OCI-LY3 (cell line): ENCODE results near the gene PPME1.

Experiments
- H2AFZ ChIP-seq: fragments of 200-600, 300-600 bp; shearing (Covaris generic); 2 replicates; pipeline ENCODE4 v1.6.0; 2014; ENCODE audit warnings: antibody characterized with exemption, low read depth, low read length
- H3K27ac ChIP-seq: fragments of 200-600, 300-600 bp; sonication (generic); 2 replicates; pipeline ENCODE4 v1.5.1; 2014; ENCODE audit warnings: mild to moderate bottlenecking, low read length, moderate library complexity, mixed read lengths
- H3K27me3 ChIP-seq: fragments of 200-600, 300-600 bp; sonication (generic); 2 replicates; pipeline ENCODE4 v1.6.1; 2014; ENCODE audit warnings: low read depth, low read length, mixed read lengths
- H3K36me3 ChIP-seq: fragments of 200-600, 300-600 bp; sonication (generic); replicated peaks from 2 replicates; pipeline ENCODE3; 2014; ENCODE audit warnings: low read depth, low read length, mixed read lengths
- H3K4me1 ChIP-seq: fragments of 300-600, 200-600 bp; sonication (generic); 2 replicates; pipeline ENCODE4 v1.6.1; 2014; ENCODE audit warnings: low read length, mixed read lengths
- H3K4me2 ChIP-seq: fragments of 200-600, 300-600 bp; sonication (generic); 2 replicates; pipeline ENCODE4 v1.6.1; 2014; ENCODE audit warnings: low read length, mixed read lengths
- H3K4me3 ChIP-seq: fragments of 300-600, 200-600 bp; sonication (generic); 2 replicates; pipeline ENCODE4 v1.5.1; 2014; ENCODE audit warnings: antibody characterized with exemption, mild to moderate bottlenecking, low read length, moderate library complexity
- H3K79me2 ChIP-seq: fragments of 300-600, 200-600 bp; shearing (Covaris generic); 2 replicates; pipeline ENCODE4 v1.6.1; 2014; ENCODE audit warnings: mild to moderate bottlenecking, low read length, mixed read lengths
- H3K9ac ChIP-seq: fragments of 300-600, 200-600 bp; shearing (Covaris generic); 2 replicates; pipeline ENCODE4 v1.6.0; 2014; ENCODE audit warnings: mild to moderate bottlenecking, low read length, moderate library complexity
- H3K9me3 ChIP-seq: fragments of 200-600, 300-600 bp; shearing (Covaris generic); 2 replicates; pipeline ENCODE4 v1.6.1; 2014; ENCODE audit warnings: low read length, mixed read lengths; ENCODE audit not compliant: insufficient read depth
- H4K20me1 ChIP-seq: fragments of 200-600, 300-600 bp; sonication (generic); 2 replicates; pipeline ENCODE4 v1.6.1; 2016; ENCODE audit warnings: low read length, mixed read lengths; ENCODE audit not compliant: insufficient read depth
- CTCF ChIP-seq: fragments of 200-600, 300-600 bp; sonication (generic); IDR thresholded peaks from 2 replicates; pipeline ENCODE4 v1.5.1; 2014; ENCODE audit warnings: antibody characterized with exemption, low read length, low read depth
- EZH2phosphoT487 ChIP-seq: fragments of 200-600 bp; shearing (Covaris generic); IDR thresholded peaks from 2 replicates; pipeline ENCODE4 v1.6.1; 2018; ENCODE audit warnings: antibody characterized with exemption, mixed run types, low read depth

Gene PPME1

GRCh38 chr11:74280494-74280893 is 109.4 kb downstream of the PPME1 start:
- Histone ChIP-seq H3K27ac (no peak overlapping the region), H3K9me3 (no peaks in the 10 kb centered on the region), H3K36me3 (no peaks in the 10 kb centered on the region), H3K4me2 (no peak overlapping the region), H3K4me1 (peaks cover 9% of the 10 kb centered on the region), H3K9ac (no peak overlapping the region), H3K4me3 (no peak overlapping the region), H3K79me2 (no peaks in the 10 kb centered on the region), H3K27me3 (0 out of 2 replicates have a peak, but pooled peaks cover 3% of the 10 kb centered on the region), H2AFZ (no peak overlapping the region), H4K20me1 (no peaks in the 10 kb centered on the region)
- no peak for TF ChIP-seq EZH2phosphoT487
- no peak for TF ChIP-seq CTCF

DNA sequence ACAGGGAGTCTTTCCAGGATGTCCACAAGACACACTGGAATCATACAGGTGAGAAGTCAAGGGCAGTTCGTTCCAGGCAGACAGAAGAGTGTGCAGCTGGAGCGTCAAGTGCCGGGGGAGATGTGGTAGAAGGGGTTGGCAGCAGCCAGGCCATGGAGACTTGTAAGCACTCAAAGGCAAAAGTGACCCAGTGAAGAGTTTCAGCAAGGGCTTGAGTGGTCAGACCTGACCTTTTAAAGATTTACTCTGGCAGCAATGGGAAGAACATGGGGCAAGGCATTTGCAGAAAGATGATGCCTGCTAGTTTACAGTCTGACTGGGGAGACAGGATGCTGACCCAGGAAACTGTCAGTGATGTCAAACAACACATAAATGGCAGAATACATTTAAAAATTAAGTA is 111.3 kb downstream of the PPME1 start:
- Histone ChIP-seq H4K20me1 (no peaks in the 10 kb centered on the region), H3K36me3 (no peaks in the 10 kb centered on the region), H3K79me2 (no peaks in the 10 kb centered on the region), H3K4me1 (peaks cover 11% of the 10 kb centered on the region), H3K27ac (no peak overlapping the region), H3K27me3 (no peaks in the 10 kb centered on the region), H2AFZ (no peak overlapping the region), H3K9ac (no peak overlapping the region), H3K4me3 (no peak overlapping the region), H3K4me2 (no peak overlapping the region), H3K9me3 (no peaks in the 10 kb centered on the region)
- TF ChIP-seq CTCF, result no peak
- no peak for TF ChIP-seq EZH2phosphoT487

- Histone ChIP-seq H3K4me3 (no peak overlapping the region), H3K4me2 (no peak overlapping the region), H3K36me3 (no peaks in the 10 kb centered on the region), H3K27ac (no peak overlapping the region), H3K9ac (no peak overlapping the region), H3K79me2 (no peaks in the 10 kb centered on the region), H4K20me1 (no peaks in the 10 kb centered on the region), H2AFZ (no peak overlapping the region), H3K4me1 (peaks cover 11% of the 10 kb centered on the region), H3K27me3 (no peaks in the 10 kb centered on the region), H3K9me3 (no peaks in the 10 kb centered on the region)
- TF ChIP-seq EZH2phosphoT487, result no peak
- TF ChIP-seq CTCF, result no peak
Measured at GRCh38 chr11:74282914-74283371, 111.9 kb downstream of the PPME1 start.

- Histone ChIP-seq H3K9ac (no peak overlapping the region), H3K79me2 (no peaks in the 10 kb centered on the region), H3K27ac (no peak overlapping the region), H3K4me1 (peaks cover 14% of the 10 kb centered on the region), H4K20me1 (no peaks in the 10 kb centered on the region), H3K36me3 (no peaks in the 10 kb centered on the region), H2AFZ (no peak overlapping the region), H3K27me3 (no peaks in the 10 kb centered on the region), H3K9me3 (no peaks in the 10 kb centered on the region), H3K4me2 (no peak overlapping the region), H3K4me3 (no peak overlapping the region)
- TF ChIP-seq CTCF (no peak), EZH2phosphoT487 (no peak)
Measured at GRCh38 chr11:74283580-74284180, 112.6 kb downstream of the PPME1 start.
